ENCODE data around the gene YES1.

The YES1 gene

DNA sequence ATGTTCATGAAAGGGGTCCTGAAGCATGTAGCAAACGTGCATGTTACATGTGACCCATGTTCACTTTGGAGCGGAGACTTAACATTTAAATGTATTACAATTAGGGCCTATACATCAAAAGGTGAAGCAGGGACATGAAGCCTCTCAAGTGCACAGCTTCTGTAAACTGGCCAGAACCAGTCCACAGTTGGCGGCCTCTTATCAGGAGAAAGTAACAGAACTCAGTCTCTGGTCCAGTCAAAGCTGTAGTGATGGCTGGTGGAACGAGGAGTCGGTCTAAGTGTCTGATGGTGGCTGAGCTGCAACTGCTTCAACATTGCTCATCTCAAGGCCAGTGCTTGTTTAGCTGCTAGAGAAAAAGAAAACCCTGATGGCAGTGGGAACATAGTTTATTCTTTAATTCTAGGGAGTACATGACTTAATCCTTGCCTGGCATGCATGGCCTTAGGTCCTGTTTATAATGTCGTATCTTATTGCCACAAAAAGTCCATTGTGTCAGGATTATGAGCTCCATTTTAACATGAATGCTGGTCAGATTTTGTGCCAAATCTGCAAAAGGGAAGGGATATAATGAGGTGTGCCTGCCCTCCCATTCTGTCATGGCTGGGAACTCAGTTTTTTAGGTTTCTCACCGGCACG is 22.2 kb upstream of the YES1 start:
- H3K4me1 ChIP-seq (ENCODE audit: control insufficient read depth, insufficient read depth, low read length), result no peaks in the 10 kb centered on the region
- H3K9ac ChIP-seq (ENCODE audit: low read length), result no peak overlapping the region
- no peaks in the 10 kb centered on the region for H3K27me3 ChIP-seq (ENCODE audit: control insufficient read depth, insufficient read depth, low read length)
- no peaks in the 10 kb centered on the region for H3K36me3 ChIP-seq (ENCODE audit: control insufficient read depth, insufficient read depth, low read length)
- no peak overlapping the region for H3K4me3 ChIP-seq (ENCODE audit: low read length)
- H3K27ac ChIP-seq (ENCODE audit: low read depth, low read length), result no peak overlapping the region

DNA sequence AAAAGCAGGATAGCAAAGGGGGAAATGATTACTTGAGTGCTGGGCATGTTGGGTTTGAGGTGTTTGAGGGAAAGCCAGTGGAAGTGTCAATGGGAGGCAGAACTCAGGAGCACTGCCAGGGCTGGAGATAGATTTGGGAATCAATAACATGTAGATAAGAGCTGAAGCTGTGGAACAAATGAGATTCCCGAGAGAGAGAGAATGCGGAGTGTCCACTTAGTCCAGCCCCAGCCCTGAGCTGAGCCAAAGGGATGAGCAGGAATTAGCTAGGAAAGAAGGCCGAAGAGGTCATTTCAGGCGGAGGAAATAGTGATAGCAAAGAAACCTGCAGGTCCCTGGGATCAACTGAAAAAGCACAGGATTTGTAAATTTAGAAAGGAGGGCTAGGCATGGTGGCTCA is 21.2 kb upstream of the YES1 start:
- H3K4me3 ChIP-seq (ENCODE audit: low read length), result no peak overlapping the region
- H3K27me3 ChIP-seq (ENCODE audit: control insufficient read depth, insufficient read depth, low read length), result no peaks in the 10 kb centered on the region
- no peak overlapping the region for H3K27ac ChIP-seq (ENCODE audit: low read depth, low read length)
- H3K36me3 ChIP-seq (ENCODE audit: control insufficient read depth, insufficient read depth, low read length), result no peaks in the 10 kb centered on the region
- H3K4me1 ChIP-seq (ENCODE audit: control insufficient read depth, insufficient read depth, low read length), result no peaks in the 10 kb centered on the region
- no peak overlapping the region for H3K9ac ChIP-seq (ENCODE audit: low read length)

DNA sequence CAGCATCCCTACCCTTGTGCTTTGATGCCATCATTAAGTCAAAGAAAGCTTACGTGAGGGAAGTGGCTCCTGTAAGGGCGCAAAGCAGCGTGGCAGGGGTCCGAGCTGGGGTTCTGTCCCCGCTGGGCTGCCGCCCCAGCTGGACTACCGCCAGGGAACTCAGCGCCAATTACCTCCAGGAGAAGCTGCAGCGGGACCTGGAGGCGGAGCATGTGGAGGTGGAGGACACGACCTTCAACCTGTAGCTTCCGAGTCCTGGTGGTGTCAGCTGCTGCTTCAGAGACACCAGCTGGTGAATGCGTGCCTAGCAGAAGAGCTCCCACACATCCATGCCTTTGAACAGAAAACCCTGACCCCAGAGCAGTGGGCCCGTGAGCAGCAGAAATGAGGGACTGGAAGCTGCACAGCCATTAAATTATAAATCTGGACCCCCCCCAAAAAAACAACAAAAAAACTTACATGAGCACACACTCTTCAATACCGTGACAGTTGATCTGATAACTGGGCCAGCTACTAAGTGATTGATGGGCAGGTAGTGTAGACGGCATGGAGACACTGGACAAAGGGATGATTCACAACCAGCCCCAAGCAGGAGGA is 20.1 kb upstream of the YES1 start:
- Histone ChIP-seq H3K27me3 (ENCODE audit: control insufficient read depth, insufficient read depth, low read length) (no peaks in the 10 kb centered on the region), H3K36me3 (ENCODE audit: control insufficient read depth, insufficient read depth, low read length) (no peaks in the 10 kb centered on the region), H3K4me1 (ENCODE audit: control insufficient read depth, insufficient read depth, low read length) (no peaks in the 10 kb centered on the region), H3K9ac (ENCODE audit: low read length) (no peak overlapping the region), H3K27ac (ENCODE audit: low read depth, low read length) (no peak overlapping the region), H3K4me3 (ENCODE audit: low read length) (no peak overlapping the region)

DNA sequence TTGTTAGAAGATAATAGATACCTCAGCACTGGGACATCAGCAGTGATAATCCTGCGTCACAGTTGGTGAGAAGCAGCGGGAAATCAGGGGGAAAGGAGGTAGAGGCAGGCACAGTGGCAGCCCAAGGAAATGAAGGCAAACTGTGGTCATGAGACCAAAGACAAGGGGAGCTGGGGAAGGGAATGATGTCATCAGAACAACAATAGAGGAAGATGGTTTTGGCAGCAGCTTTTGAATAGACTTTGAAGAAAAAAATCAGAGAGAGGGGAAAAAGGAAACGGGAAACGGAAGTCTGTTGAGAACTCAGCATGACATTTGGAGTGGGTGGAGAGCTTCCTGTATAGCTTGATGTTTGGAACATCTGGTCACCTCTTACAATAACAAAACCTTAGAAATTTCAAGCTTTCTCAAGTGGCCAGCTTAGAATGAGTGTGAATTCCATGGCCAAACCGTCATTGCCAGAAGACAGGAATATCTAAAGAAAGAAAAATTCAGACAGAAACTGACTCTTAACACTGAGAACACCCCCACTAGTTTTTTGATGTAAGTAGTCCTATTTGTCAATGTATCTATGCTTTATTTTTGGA is 18.4 kb upstream of the YES1 start:
- Histone ChIP-seq H3K4me1 (ENCODE audit: control insufficient read depth, insufficient read depth, low read length) (no peaks in the 10 kb centered on the region), H3K36me3 (ENCODE audit: control insufficient read depth, insufficient read depth, low read length) (no peaks in the 10 kb centered on the region), H3K27me3 (ENCODE audit: control insufficient read depth, insufficient read depth, low read length) (no peaks in the 10 kb centered on the region), H3K9ac (ENCODE audit: low read length) (no peak overlapping the region), H3K4me3 (ENCODE audit: low read length) (no peak overlapping the region), H3K27ac (ENCODE audit: low read depth, low read length) (no peak overlapping the region)

DNA sequence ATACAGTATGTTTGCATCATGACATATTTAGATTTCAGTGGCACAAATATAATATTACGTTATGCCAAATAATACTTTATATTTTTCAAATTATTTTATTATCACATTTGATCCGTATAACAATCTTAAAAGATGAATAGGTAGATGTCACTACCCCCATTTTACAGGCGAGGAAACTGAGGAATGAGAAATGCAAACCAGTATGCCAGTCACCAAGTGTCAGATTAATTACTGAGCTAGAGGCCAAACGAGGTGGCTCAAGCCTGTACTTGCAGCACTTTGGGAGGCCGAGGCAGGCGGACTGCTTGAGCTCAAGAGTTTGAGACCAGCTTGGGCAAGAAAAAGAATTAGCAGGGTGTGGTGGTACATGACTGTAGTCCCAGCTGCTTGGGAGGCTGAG is 17.4 kb upstream of the YES1 start:
- Histone ChIP-seq H3K27ac (ENCODE audit: low read depth, low read length) (no peak overlapping the region), H3K27me3 (ENCODE audit: control insufficient read depth, insufficient read depth, low read length) (no peaks in the 10 kb centered on the region), H3K4me3 (ENCODE audit: low read length) (no peak overlapping the region), H3K36me3 (ENCODE audit: control insufficient read depth, insufficient read depth, low read length) (no peaks in the 10 kb centered on the region), H3K9ac (ENCODE audit: low read length) (no peak overlapping the region), H3K4me1 (ENCODE audit: control insufficient read depth, insufficient read depth, low read length) (no peaks in the 10 kb centered on the region)

DNA sequence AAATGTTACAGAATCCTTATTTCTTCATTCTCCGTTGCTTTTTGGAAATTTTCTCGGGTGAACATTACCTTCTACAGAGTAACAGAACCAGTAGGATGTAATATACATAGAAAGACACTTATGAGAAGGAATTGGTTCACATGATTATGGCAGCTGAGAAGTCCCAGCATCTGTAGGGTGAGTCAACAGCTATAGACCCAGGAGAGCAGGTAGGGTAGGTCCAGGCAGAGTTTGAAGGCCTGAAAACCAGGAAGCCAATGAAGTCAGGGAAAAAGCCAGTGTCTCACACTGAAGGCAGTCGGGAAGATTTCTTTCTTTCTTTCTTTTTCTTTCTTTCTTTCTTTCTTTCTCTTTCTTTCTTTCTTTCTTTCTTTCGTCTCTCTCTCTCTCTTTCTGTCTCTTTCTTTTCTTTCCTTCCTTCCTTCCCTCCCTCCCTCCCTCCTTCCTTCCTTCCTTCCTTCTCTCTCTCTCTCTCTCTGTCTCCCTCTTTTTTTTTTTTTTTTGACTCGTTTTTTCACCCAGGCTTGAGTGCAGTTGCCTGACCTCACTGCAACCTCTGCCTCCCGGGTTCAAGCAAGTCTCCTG is 15.1 kb upstream of the YES1 start:
- Histone ChIP-seq H3K36me3 (ENCODE audit: control insufficient read depth, insufficient read depth, low read length) (no peaks in the 10 kb centered on the region), H3K4me3 (ENCODE audit: low read length) (no peak overlapping the region), H3K4me1 (ENCODE audit: control insufficient read depth, insufficient read depth, low read length) (no peaks in the 10 kb centered on the region), H3K27me3 (ENCODE audit: control insufficient read depth, insufficient read depth, low read length) (no peaks in the 10 kb centered on the region), H3K27ac (ENCODE audit: low read depth, low read length) (no peak overlapping the region), H3K9ac (ENCODE audit: low read length) (no peak overlapping the region)

DNA sequence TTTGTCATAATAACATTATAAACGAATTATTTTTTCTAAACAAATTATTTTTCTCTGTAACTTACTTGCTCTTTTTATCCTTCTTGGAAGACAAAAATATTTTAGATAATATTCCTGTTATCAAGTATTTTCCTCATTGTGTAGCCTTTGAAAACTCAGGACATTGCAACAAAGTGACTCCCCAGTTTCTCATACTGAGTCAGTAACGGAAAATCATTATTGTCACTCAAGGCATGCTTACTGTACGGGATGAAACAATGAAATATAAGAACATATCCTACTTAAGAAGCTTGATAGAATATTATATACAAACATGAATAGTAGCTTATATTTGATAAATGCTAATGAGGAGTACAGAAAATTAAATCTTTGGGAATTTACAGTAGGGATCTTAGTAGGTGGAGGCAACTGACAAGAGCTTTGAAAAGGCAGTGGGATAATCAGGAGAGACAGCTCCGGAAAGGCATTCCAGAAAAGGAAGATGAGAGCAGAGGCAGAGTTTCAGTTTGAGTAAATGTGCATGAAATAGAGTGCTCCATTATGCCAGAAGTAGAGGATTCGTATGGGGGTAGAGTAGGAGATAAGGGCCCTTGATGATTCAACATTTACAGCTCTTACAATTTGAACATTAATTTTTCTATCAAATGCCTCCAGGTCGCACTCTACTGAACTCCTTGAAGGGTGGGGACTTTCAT is 14.0 kb upstream of the YES1 start:
- Histone ChIP-seq H3K36me3 (ENCODE audit: control insufficient read depth, insufficient read depth, low read length) (no peaks in the 10 kb centered on the region), H3K9ac (ENCODE audit: low read length) (no peak overlapping the region), H3K4me1 (ENCODE audit: control insufficient read depth, insufficient read depth, low read length) (no peaks in the 10 kb centered on the region), H3K27me3 (ENCODE audit: control insufficient read depth, insufficient read depth, low read length) (no peaks in the 10 kb centered on the region), H3K4me3 (ENCODE audit: low read length) (no peak overlapping the region), H3K27ac (ENCODE audit: low read depth, low read length) (no peak overlapping the region)

DNA sequence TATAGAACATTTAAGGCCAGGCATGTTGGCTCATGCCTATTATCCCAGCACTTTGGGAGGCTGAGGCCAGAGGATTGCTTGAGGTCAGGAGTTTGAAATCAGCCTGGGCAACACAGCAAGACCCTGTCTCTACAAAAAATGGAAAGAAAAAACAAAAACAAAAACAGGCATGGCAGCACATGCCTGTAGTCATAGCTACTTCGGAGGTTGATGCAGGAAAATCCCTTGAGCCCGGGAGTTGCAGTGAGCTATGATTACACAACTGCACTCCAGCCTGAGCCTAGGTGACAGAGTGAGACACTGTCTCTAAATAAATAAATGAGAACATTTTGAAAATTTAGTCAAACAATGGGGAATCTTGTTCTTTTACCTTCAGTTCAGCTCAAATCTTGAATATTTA is 12.1 kb upstream of the YES1 start:
- Histone ChIP-seq H3K27ac (ENCODE audit: low read depth, low read length) (no peak overlapping the region), H3K4me1 (ENCODE audit: control insufficient read depth, insufficient read depth, low read length) (no peaks in the 10 kb centered on the region), H3K36me3 (ENCODE audit: control insufficient read depth, insufficient read depth, low read length) (no peaks in the 10 kb centered on the region), H3K9ac (ENCODE audit: low read length) (no peak overlapping the region), H3K27me3 (ENCODE audit: control insufficient read depth, insufficient read depth, low read length) (no peaks in the 10 kb centered on the region), H3K4me3 (ENCODE audit: low read length) (no peak overlapping the region)

DNA sequence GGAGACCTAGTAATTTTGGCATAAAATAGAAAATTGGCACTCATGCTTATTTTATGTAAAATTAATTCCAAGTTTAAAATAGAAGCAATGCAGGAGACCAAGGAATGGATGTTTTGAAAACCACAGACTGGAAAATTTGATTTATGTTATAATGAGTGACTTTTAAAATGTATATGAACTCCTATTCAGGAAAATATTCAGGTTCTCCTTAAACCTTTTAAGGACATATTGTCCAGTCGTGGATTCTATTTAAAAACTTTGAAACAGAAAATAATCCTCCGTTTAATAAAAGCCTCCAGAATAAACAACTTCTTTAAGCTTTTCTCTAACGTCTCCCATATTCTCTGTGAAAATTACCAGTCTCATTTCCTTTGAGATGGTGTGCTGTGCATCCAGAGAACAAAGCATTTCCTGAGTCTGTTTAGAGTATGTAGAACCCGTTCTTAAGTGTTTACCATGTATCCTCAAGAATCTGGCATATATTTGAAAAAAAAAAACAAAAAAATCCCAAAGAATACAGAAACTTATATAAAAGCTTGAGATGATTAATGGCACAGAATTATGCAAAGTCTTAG is 8.6 kb upstream of the YES1 start:
- no peaks in the 10 kb centered on the region for H3K27me3 ChIP-seq (ENCODE audit: control insufficient read depth, insufficient read depth, low read length)
- no peaks in the 10 kb centered on the region for H3K36me3 ChIP-seq (ENCODE audit: control insufficient read depth, insufficient read depth, low read length)
- H3K9ac ChIP-seq (ENCODE audit: low read length), result no peak overlapping the region
- no peak overlapping the region for H3K4me3 ChIP-seq (ENCODE audit: low read length)
- no peak overlapping the region for H3K27ac ChIP-seq (ENCODE audit: low read depth, low read length)
- no peaks in the 10 kb centered on the region for H3K4me1 ChIP-seq (ENCODE audit: control insufficient read depth, insufficient read depth, low read length)

DNA sequence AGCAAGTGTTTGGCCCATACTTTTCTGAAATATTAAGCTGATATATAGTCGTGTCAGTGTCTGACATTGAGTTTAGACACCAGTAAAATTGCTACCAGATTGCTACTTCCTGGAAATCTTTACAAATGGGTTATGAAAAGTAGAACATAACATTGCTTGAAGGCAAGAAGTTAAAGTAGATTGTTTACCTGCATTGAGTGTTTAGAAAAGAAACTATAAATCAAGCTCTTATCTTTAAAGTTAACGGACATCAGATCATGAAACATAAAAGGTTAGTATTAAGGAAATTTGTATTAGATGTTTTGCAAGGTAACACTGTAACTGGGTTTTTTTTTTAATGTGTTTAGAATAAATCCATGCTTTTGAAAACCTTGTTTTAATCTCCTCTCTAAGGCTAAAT is 4.8 kb upstream of the YES1 start:
- no peaks in the 10 kb centered on the region for H3K4me1 ChIP-seq (ENCODE audit: control insufficient read depth, insufficient read depth, low read length)
- no peaks in the 10 kb centered on the region for H3K36me3 ChIP-seq (ENCODE audit: control insufficient read depth, insufficient read depth, low read length)
- no peak overlapping the region for H3K27ac ChIP-seq (ENCODE audit: low read depth, low read length)
- no peak overlapping the region for H3K9ac ChIP-seq (ENCODE audit: low read length)
- no peaks in the 10 kb centered on the region for H3K27me3 ChIP-seq (ENCODE audit: control insufficient read depth, insufficient read depth, low read length)
- H3K4me3 ChIP-seq (ENCODE audit: low read length), result no peak overlapping the region

DNA sequence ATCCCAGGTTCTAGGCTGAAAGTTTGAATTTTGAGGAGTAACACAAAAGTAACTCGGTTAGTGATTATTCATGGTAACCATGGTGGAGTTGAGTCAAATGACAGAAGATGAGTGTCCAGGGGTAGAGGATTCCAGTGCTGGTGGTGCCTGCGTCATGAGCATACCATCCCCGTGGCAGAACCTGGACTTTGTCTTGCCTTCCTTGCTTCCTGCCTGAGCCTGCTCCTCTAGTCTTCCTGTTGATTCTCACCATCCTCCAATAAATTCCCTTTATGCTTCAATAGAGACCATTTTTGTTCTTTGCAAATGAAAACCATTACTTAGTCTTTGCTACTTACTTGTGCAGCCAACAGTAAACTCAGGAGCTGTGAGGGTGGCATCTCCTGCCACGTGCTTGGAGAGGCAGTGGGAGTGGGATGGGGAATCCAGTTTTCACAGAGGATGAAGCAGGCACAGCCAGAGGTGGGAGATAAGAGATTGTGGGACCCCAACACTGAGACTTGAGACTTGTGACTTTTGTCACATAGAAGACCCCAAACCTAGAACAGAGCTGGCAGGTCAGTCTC is 4.1 kb upstream of the YES1 start:
- H3K36me3 ChIP-seq (ENCODE audit: control insufficient read depth, insufficient read depth, low read length), result no peaks in the 10 kb centered on the region
- H3K4me3 ChIP-seq (ENCODE audit: low read length), result no peak overlapping the region
- H3K27ac ChIP-seq (ENCODE audit: low read depth, low read length), result no peak overlapping the region
- H3K9ac ChIP-seq (ENCODE audit: low read length), result no peak overlapping the region
- no peaks in the 10 kb centered on the region for H3K27me3 ChIP-seq (ENCODE audit: control insufficient read depth, insufficient read depth, low read length)
- no peaks in the 10 kb centered on the region for H3K4me1 ChIP-seq (ENCODE audit: control insufficient read depth, insufficient read depth, low read length)

DNA sequence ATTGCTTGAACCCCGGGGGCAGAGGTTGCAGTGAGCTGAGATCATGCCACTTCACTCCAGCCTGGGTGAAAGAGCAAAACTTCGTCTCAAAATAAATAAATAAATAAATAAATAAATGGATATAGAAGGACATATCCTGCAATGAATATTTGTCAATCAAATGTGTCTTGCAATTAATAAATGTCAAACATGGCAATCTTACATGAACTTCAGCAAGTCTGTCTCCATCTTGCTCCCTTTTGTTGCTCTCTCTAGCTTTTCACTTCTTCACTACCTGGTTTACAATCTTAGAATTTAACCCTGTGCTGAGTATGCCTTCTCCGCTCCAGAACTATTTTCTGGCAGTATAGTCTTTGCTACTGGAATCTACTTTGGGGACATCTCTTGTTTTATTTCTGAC is 3.3 kb upstream of the YES1 start:
- Histone ChIP-seq H3K27ac (ENCODE audit: low read depth, low read length) (no peak overlapping the region), H3K36me3 (ENCODE audit: control insufficient read depth, insufficient read depth, low read length) (no peaks in the 10 kb centered on the region), H3K27me3 (ENCODE audit: control insufficient read depth, insufficient read depth, low read length) (no peaks in the 10 kb centered on the region)

More for the DNA sequence above, 3.3 kb upstream of the YES1 start:
- Histone ChIP-seq H3K4me3 (ENCODE audit: low read length) (no peak overlapping the region), H3K4me1 (ENCODE audit: control insufficient read depth, insufficient read depth, low read length) (no peaks in the 10 kb centered on the region), H3K9ac (ENCODE audit: low read length) (no peak overlapping the region)

All from rectal smooth muscle tissue (tissue), 1 donor.